ENCODE data around the gene C11orf54. TPM values are rescaled to one million over a fixed set of nuclear protein-coding genes. Genes with fewer than 3 reads are reported as not detected.

Gene C11orf54
- total and polyA plus RNA-seq, 12 donors: 15.2 to 68.2 (median 33.7) TPM

GRCh38 chr11:93712678-93713077 is 28.8 kb upstream of the C11orf54 start:
- Histone ChIP-seq H3K36me3 (replicated peaks in 1 of 2) (peaks cover 0 to 11% of the 10 kb centered on the region in 2 donors), H3K4me3 (no peak overlapping the region), H3K27me3 (no peaks in the 10 kb centered on the region), H3K27ac (no peak overlapping the region), H3K9me3 (replicated peaks in 1 of 3) (peaks cover 0 to 5% (median 5%) of the 10 kb centered on the region in 3 donors), H3K4me1 (replicated peaks in 1 of 2) (no peaks in the 10 kb centered on the region)
- TF ChIP-seq POLR2A (IDR thresholded peaks at IDR 0.05): no peak
- TF ChIP-seq, protein P1, sequence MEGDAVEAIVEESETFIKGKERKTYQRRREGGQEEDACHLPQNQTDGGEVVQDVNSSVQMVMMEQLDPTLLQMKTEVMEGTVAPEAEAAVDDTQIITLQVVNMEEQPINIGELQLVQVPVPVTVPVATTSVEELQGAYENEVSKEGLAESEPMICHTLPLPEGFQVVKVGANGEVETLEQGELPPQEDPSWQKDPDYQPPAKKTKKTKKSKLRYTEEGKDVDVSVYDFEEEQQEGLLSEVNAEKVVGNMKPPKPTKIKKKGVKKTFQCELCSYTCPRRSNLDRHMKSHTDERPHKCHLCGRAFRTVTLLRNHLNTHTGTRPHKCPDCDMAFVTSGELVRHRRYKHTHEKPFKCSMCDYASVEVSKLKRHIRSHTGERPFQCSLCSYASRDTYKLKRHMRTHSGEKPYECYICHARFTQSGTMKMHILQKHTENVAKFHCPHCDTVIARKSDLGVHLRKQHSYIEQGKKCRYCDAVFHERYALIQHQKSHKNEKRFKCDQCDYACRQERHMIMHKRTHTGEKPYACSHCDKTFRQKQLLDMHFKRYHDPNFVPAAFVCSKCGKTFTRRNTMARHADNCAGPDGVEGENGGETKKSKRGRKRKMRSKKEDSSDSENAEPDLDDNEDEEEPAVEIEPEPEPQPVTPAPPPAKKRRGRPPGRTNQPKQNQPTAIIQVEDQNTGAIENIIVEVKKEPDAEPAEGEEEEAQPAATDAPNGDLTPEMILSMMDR (IDR thresholded peaks at IDR 0.05): no peak
- no peak for DNase-seq
- intact Hi-C loops (cut with DNase I): no loop called here

GRCh38 chr11:93715797-93716396 is 25.6 kb upstream of the C11orf54 start:
- Histone ChIP-seq H3K4me1 (replicated peaks in 1 of 2) (no peaks in the 10 kb centered on the region), H3K9me3 (replicated peaks in 1 of 3) (peaks cover 0 to 4% (median 0%) of the 10 kb centered on the region in 3 donors), H3K27ac (no peak overlapping the region), H3K27me3 (no peaks in the 10 kb centered on the region), H3K4me3 (no peak overlapping the region), H3K36me3 (replicated peaks in 1 of 2) (no peaks in the 10 kb centered on the region)
- no peak for DNase-seq
- TF ChIP-seq, protein P1 (IDR thresholded peaks at IDR 0.05): no peak
- no peak for TF ChIP-seq POLR2A (IDR thresholded peaks at IDR 0.05)
- intact Hi-C loops (cut with DNase I): no loop called here
- 93 to 95% (median 94%) methylated on average over 4 of the region's 4 CpGs for WGBS, 4 donors

GRCh38 chr11:93717501-93717900 is 24.0 kb upstream of the C11orf54 start:
- Histone ChIP-seq H3K4me1 (replicated peaks in 1 of 2) (no peaks in the 10 kb centered on the region), H3K4me3 (no peak overlapping the region), H3K9me3 (replicated peaks in 1 of 3) (no peaks in the 10 kb centered on the region), H3K36me3 (replicated peaks in 1 of 2) (peaks cover 0 to 7% of the 10 kb centered on the region in 2 donors), H3K27ac (no peak overlapping the region), H3K27me3 (no peaks in the 10 kb centered on the region)
- intact Hi-C loops (cut with DNase I): no loop called here
- WGBS, 4 donors: 93 to 100% (median 94%) methylated on average over 1 of the region's 1 CpG
- no peak for DNase-seq
- TF ChIP-seq, protein P1 (IDR thresholded peaks at IDR 0.05): no peak
- TF ChIP-seq POLR2A (IDR thresholded peaks at IDR 0.05): no peak

DNA sequence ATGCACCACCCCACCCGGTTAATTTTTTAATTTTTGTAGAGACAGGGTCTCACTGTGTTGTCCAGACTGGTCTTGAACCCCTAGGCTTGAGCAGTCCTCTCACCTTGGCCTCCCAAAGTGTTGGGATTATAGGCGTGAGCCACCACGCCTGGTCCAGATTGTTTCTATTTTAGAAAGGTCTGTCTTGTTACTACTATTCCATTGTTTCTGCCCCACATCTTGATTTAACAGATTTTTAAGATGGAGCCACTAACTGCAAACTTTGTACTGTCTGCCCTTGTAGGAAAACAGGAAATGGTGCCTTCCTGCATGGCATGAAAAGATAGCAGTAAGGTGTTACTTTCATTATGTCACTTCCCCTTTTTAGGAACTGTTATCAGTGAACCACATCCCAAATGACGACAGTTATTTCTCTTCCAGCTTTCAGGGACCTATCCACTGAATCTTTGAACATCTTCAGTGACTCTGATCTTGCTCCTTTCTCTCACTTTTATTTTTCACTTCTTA is 23.4 kb upstream of the C11orf54 start:
- WGBS, 4 donors: 76 to 86% (median 80%) methylated on average over 4 of the region's 4 CpGs
- no peak for DNase-seq
- Histone ChIP-seq H3K36me3 (replicated peaks in 1 of 2) (peaks cover 0 to 9% of the 10 kb centered on the region in 2 donors), H3K4me3 (no peak overlapping the region), H3K27ac (peak overlapping the region in 1 of 5 donors; percentile 33), H3K27me3 (no peaks in the 10 kb centered on the region), H3K4me1 (replicated peaks in 1 of 2) (no peaks in the 10 kb centered on the region), H3K9me3 (replicated peaks in 1 of 3) (no peaks in the 10 kb centered on the region)
- intact Hi-C loops (cut with DNase I): no loop called here
- no peak for TF ChIP-seq POLR2A (IDR thresholded peaks at IDR 0.05)
- TF ChIP-seq, protein P1 (IDR thresholded peaks at IDR 0.05): no peak

Measured in adrenal gland (tissue), 12 donors.